Right atrium auricular region (tissue), 2 donors: Measurements from ENCODE around the gene DUSP5. TPM values are rescaled to one million over a fixed set of nuclear protein-coding genes. Genes with fewer than 3 reads are reported as not detected.
A peak's percentile ranks its signal among the peaks of the same experiment; 100 is the strongest.

Source experiments
- DNase-seq: peaks from one replicate; pipeline ENCODE4 v3.0.0-alpha.2; 2019; ENCODE audit warnings: low spot score
- H3K27ac ChIP-seq, 2 donors: fragments of 200-600 bp; sonication (generic); 1 replicate in 1 of 2; 2 replicates in 1 of 2; pipeline ENCODE4 v1.5.1; 2016 to 2019
- H3K27me3 ChIP-seq, 2 donors: fragments of 200-600 bp; sonication (generic); one replicate each; pipeline versions ENCODE4 v1.5.1 to v1.6.0; 2017 to 2019
- H3K36me3 ChIP-seq: fragments of 200-600 bp; sonication (generic); one replicate; pipeline ENCODE4 v1.5.1; 2016
- H3K4me1 ChIP-seq, 2 donors: fragments of 200-600 bp; sonication (generic); one replicate each; pipeline versions ENCODE4 v1.5.1 to v1.6.0; 2017 to 2019
- H3K4me3 ChIP-seq, 2 donors: fragments of 200-600 bp; sonication (generic); 1 replicate in 1 of 2; 2 replicates in 1 of 2; pipeline ENCODE4 v1.5.1; 2017 to 2019; ENCODE audit warnings: mild to moderate bottlenecking in 1 of 2, moderate library complexity in 1 of 2
- H3K9me3 ChIP-seq, 2 donors: fragments of 200-600 bp; sonication (generic); one replicate each; pipeline ENCODE4 v1.5.1; 2019
- total RNA-seq, 2 donors: library from RNA; depleted of rRNA; stranded (reverse); fragments of >200 nt; gene quantifications; one replicate each; pipeline ENCODE4 v1.1.0, GENCODE V29; 2016
- TF ChIP-seq, protein P1 (sequence below), 2 donors: fragments of 200-600 bp; sonication (generic); IDR thresholded peaks; one replicate each; pipeline ENCODE4 v1.5.1; 2019; ENCODE audit warnings: antibody characterized with exemption in 2 of 2

The DUSP5 gene
- total RNA-seq, 2 donors from 2014 or later, result 17.8 to 28.4 TPM

DNA sequence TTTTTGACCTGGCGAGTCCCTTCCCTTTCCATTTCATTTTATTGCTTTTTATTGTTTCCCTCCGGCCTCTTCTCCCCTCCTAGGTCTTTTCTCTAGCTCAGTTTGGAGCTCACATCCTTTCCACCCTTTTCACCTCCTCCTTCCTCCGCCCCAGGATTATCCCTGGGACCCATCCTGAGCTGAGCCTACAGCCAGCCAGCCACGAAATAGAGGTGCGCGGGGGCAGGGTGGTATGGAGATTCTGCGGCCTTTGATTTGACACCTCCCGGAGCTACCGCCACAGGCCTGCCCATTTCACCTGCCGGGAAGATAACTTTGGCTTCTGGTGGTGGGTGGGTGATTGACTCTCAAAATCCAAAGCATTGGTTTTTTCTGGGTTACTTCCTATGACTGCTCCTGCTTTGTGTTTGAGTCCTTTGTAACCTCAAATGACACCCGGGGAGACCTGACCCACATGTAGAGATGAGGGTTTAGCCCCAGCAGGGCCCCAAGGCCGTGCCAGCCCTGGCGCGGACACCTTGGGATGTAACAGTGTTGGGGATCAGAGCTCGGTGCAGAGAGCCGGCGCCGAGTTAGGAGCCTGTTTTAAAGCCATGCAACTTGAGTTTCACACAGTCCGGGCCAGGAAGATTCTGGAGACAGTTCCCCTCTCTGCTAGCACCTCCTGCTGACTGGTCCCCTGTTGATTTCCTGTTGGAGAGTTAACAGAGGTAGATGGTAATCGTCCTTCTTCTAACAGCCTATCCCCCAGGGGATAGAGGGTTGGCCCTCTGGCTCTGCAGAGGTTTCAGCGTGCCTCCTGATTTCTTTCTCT is 1.5 kb downstream of the DUSP5 start:
- Histone ChIP-seq H3K4me1 (peaks cover 0 to 75% of the 10 kb centered on the region in 2 donors), H3K27me3 (no peaks in the 10 kb centered on the region), H3K36me3 (no peaks in the 10 kb centered on the region), H3K4me3 (peak overlapping the region; percentile 82 to 91), H3K9me3 (no peaks in the 10 kb centered on the region), H3K27ac (peak overlapping the region; percentile 95 to 97)
- TF ChIP-seq, protein P1, sequence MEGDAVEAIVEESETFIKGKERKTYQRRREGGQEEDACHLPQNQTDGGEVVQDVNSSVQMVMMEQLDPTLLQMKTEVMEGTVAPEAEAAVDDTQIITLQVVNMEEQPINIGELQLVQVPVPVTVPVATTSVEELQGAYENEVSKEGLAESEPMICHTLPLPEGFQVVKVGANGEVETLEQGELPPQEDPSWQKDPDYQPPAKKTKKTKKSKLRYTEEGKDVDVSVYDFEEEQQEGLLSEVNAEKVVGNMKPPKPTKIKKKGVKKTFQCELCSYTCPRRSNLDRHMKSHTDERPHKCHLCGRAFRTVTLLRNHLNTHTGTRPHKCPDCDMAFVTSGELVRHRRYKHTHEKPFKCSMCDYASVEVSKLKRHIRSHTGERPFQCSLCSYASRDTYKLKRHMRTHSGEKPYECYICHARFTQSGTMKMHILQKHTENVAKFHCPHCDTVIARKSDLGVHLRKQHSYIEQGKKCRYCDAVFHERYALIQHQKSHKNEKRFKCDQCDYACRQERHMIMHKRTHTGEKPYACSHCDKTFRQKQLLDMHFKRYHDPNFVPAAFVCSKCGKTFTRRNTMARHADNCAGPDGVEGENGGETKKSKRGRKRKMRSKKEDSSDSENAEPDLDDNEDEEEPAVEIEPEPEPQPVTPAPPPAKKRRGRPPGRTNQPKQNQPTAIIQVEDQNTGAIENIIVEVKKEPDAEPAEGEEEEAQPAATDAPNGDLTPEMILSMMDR (IDR thresholded peaks at IDR 0.05), result peak in 1 of 2 donors; percentile 35
- no peak for DNase-seq

DNA sequence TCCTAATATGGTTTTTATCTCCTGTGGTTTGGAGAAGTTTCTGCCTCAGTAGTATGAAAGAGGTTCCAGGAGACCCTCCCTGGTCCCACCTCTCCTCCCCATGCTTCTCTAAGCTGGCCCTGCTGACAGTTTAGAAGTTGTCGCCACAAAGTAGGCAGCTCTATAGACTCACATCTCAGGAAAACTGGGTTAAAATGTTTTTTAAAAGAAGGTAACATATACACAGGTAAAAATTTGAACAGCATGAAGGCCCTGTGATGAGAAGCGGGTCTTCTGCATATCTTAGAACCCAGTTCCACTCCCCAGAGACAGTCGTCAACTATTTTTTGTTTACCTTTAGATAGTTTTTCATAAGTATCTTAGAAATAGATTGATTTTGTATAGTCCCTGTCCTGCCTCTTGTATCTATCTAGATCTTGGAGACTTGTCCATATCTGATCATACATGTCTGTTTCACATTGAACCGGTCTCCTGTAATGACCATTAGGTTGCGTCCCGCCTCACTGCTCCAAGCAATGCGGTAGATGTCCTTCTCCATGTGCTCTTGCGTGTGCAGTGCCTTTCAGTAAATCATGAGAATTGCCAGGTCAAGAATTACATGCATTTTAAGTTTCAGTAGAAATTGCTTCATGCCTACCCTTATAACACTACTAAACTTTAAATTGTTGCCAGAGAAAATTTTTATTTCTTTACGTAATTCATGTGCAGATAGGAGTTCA is 2.2 kb downstream of the DUSP5 start:
- Histone ChIP-seq H3K27me3 (no peaks in the 10 kb centered on the region), H3K36me3 (no peaks in the 10 kb centered on the region), H3K4me3 (peak overlapping the region; percentile 82 to 91), H3K27ac (peak overlapping the region; percentile 95 to 97), H3K4me1 (peaks cover 0 to 83% of the 10 kb centered on the region in 2 donors), H3K9me3 (no peaks in the 10 kb centered on the region)
- TF ChIP-seq, protein P1 (IDR thresholded peaks at IDR 0.05), result no peak
- no peak for DNase-seq

DNA sequence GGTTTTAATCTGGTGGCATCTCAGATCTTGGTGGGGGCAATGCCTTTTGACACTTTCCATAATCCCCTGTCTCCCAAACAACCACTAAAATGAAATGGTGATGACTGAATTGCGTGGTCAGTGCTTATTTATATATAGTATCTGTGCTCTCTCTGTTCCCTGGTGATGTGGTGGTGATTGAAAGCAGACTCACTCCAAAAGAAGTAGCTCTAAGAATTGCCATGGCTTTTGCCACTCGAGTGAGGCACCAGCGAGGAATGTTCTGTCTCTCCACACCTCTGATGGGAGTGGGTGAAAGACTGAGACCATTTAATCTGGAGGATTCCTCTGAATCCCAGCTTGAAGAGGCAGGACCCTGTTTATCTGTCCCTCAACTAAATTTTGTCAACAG is 2.8 kb downstream of the DUSP5 start:
- peaks cover 0 to 89% of the 10 kb centered on the region in 2 donors for H3K4me1 ChIP-seq
- no peaks in the 10 kb centered on the region for H3K9me3 ChIP-seq
- peak overlapping the region; percentile 95 to 97 for H3K27ac ChIP-seq
- H3K4me3 ChIP-seq, result peak overlapping the region in 1 of 2 donors; percentile 82
- no peaks in the 10 kb centered on the region for H3K36me3 ChIP-seq
- TF ChIP-seq, protein P1 (IDR thresholded peaks at IDR 0.05), result no peak
- DNase-seq, result no peak
- H3K27me3 ChIP-seq, result no peaks in the 10 kb centered on the region

DNA sequence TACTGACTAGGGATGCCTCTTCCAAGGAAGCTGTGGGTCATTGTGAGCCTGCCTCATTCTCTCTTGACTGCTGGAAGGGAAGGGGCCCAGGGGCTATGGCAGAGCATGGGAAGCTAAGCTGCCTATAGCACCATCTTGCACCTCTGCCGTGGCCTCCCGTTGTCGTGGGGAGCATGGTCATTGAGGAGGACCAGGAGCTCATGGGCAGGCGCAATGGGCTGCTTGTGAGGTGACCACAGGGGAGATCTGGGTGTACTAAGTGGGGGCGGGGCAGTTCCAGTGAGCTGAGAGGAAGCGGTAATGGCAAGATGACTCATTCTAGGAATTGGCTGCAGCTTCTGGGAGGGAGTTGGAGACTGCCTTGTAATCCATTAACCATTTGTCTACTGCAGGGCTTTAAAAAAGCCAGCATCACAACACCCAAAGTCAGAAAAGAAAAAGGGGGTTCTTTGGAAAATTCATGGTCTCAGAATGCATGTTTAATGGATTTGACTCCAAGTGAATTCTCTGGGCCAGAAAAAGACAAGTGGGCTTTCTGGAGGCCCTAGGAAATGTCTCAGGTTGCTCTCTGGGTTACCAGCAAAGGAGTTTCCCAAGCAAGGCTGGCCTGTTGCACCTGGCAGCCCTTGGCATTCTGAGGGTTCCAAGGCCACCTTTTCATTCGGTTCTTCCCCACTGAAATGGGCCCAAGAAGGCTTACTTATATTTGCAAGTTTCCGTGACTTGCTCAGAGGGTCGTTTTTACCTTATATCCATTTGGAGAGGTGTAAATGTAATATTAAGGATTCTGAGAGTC is 3.6 kb downstream of the DUSP5 start:
- DNase-seq, result peak; percentile 94
- TF ChIP-seq, protein P1 (IDR thresholded peaks at IDR 0.05), result no peak
- Histone ChIP-seq H3K36me3 (no peaks in the 10 kb centered on the region), H3K27me3 (no peaks in the 10 kb centered on the region), H3K27ac (peak overlapping the region; percentile 95 to 97), H3K4me1 (peaks cover 0 to 89% of the 10 kb centered on the region in 2 donors), H3K9me3 (no peaks in the 10 kb centered on the region), H3K4me3 (peak overlapping the region in 1 of 2 donors; percentile 19)

DNA sequence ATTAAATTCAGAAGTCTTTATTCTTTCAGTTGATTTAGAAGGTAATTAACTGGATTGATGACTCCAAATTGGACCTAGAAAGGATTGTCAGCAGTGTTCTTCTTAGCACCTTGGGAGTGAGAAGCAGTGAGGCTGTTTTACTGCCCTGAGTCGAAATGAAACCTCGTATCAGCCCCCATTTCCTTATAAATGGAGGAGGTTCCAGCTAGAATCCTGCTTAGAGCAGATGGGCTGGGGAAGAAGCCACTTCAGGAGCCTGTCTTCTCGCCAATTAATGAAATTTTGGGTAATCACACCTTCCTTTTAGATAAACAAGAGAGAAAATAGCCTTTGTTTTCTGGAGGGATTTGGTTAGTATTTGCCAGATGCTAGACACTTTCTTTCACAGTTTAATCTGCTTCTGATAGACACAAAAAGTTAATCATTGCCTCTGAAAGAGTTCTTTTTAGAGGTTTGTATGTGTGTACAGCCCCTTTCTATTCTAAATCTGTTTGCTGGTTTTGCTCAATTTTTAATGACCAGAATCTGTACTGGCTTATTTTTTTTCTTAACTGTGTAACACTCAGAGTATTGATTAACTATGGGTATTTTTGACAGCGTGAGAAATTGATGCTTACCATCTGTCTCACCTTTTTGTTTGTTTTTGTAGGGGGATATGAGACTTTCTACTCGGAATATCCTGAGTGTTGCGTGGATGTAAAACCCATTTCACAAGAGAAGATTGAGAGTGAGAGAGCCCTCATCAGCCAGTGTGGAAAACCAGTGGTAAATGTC is 4.6 kb downstream of the DUSP5 start:
- Histone ChIP-seq H3K9me3 (no peaks in the 10 kb centered on the region), H3K27ac (peak overlapping the region; percentile 95 to 97), H3K4me3 (no peak overlapping the region), H3K27me3 (no peaks in the 10 kb centered on the region), H3K36me3 (peaks cover 5% of the 10 kb centered on the region), H3K4me1 (peaks cover 0 to 91% of the 10 kb centered on the region in 2 donors)
- DNase-seq, result no peak
- TF ChIP-seq, protein P1 (IDR thresholded peaks at IDR 0.05), result no peak
